Tongue (tissue), 2 donors: ENCODE measurements around the gene PAEP. TPM values are rescaled to one million over a fixed set of nuclear protein-coding genes. Genes with fewer than 3 reads are reported as not detected.
"Not testable (repeated sequence)": the region's sequence is repeated elsewhere in the genome, so short reads cannot be mapped to it uniquely, and the experiment has no call there.

Source experiments
- DNase-seq: peaks from one replicate; pipeline ENCODE4 v3.0.0-alpha.2; 2015
- total RNA-seq: library from RNA; depleted of rRNA; stranded (reverse); fragments of >200 nt; gene quantifications from one replicate; pipeline ENCODE4 v1.2.3, GENCODE V29; 2014

PAEP gene
- not detected for total RNA-seq

- no peak for DNase-seq
These were observed at the start of gene PAEP for GRCh38 chr9:135561391-135562234. PAEP (plus strand) TSS chr9:135561756.

GRCh38 chr9:135512241-135512603 lies 49.3 kb upstream of the PAEP start:
- no peak for DNase-seq

DNA sequence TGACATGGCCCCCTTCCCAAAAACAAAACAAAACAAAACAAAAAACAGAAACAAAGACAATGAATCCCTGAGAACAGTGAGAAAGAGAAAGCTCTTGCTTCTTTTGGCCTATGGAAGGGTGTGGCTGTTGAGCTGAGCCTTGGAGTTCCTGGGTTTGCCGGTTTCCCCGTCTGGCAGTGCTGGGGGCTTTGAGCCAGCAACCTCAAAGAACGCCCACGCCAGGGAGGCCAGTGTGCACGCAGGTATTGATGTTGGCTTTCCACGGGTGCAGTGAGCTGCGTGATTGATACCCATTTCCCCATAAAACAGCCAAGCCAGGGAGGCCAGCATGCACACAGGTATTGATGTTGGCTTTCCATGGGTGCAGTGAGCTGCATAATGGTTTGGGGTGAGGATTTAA lies 48.7 kb upstream of the PAEP start:
- DNase-seq: no peak

DNA sequence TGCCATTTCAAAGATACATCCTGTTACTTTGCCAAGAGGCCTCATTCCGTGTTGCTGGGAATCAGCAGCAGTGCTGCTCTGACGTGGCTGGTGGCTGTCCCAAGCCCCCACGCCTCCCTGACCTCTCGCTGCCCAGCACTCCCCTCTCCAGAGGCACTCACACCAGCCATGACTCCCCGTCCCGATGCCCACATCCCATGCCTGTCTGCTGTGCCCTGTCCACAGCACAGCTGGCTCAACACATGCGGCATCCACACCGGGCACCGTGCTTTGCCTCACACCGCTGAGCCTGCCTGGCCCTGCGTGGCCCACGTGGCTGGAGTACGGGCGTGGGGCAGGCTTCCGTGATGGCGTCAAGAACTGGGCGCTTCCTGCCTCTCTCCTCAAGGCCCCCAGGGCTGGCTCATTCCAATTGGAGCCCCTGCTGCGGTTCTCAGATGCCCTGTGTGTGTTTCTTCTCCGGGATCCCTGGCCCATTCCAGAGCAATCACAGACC lies 48.2 kb upstream of the PAEP start:
- no peak for DNase-seq

DNA sequence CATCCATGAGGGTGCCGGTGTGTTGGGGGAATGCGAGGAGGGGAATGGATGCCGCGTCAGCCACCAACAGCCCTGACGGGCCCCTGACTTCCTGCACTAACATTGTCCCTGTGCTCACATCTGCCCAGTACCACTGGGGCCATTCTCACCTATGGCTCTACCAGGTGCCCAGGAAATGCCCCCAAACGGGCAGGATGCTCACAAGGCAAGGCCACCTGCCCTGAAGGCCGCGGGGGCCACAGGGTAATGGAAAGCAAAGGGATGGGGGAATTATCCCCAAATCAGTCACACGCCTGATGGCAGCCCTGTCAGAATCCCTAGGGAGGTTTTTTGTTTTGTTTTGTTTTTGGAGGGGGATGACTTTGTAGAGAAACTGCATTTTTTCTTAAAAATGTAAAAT lies 47.6 kb upstream of the PAEP start:
- DNase-seq: not testable (repeated sequence)

GRCh38 chr9:135514342-135515082 lies 47.0 kb upstream of the PAEP start:
- DNase-seq: no peak

DNA sequence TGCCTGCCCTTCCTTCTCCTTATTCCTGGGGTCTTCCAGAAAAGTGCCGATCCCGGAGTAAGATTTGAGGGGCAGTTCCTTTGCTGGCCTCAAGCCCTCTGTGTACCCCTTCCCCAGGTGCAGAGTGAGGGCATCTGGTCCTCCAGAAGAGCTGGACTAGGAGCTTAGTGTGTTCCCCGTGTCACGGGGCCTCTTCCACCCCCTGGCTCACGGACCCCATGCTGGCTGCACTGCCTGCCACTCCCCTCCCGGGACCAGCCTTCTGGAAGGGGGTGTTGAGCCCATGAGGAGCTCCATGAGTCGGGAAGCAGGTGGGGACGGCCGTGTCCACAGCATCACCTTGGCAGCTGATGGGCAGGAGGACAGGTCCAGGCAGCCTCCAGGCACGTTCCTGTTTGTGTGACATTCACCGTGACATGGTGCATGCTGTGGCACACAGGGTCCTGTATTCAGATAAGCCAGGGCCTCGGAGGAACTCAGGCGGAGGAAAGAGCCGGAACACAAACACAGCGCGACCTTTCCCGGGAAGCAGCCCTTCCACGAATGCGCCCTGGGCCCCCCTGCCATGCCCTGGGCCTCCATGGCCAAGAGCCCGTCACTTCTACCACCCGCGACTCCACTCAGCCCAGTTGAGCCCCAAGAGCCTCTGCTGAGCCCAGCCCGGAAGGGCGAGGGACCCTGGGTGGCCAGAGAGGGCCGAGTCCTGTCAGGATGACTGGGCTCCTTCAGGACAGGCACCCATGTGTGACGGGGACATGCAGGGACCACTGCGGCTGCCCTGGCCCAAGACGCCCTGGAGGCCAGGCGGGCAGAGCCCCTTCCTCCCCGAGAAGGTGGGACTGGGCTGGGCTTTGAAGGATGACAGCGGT lies 46.2 kb upstream of the PAEP start:
- DNase-seq: no peak

GRCh38 chr9:135516132-135516860 lies 45.3 kb upstream of the PAEP start:
- DNase-seq: no peak

- no peak for DNase-seq
These were observed 44.1 kb upstream of the PAEP start for GRCh38 chr9:135517407-135517822.

DNA sequence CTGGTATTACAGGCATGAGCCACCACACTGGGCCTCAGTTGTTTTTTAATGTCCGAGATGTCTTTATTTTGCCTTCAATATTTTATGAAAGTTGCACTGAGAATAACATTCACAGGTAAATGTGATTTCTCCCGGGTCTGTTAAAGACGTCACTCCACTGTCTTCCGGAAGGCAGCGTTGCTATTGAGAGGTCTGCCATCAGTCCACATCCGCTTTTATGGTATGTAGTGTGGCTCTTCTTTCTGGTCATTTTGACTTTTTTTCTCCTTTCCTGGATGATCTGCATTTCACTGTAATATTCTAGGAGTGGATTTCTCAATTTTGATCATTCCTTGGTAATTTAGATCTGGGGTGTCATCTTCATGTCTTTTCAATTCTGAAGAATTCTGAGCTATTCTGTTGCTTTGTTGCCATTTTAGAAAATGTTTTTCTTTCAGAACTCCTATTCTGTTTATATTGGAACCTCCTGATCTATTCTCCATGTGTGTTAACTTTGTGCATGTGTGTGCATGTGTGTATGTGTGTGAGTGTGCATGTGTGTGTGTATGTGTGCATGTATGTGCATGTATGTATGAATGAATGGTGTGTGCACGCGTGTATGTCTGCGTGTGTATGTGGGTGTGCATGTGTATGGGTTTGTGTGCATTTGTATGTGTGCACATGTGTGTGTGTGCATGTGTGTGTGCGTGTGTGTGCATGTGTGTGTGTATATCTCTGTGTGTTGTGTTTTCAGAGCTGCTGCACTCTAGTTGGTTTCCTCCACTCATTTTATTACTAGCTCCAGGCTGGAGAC lies 42.2 kb upstream of the PAEP start:
- DNase-seq: no peak

- no peak for DNase-seq
These were observed 40.5 kb upstream of the PAEP start, which contains the start of gene LCN1 for GRCh38 chr9:135520916-135521607. LCN1 (plus strand) TSS chr9:135521440; CDS start chr9:135521498, 58 bp downstream.

- DNase-seq: no peak
These were observed 39.9 kb upstream of the PAEP start for GRCh38 chr9:135521608-135522095.

GRCh38 chr9:135522137-135522877 lies 39.2 kb upstream of the PAEP start:
- DNase-seq: no peak

- DNase-seq: no peak
These were observed 38.6 kb upstream of the PAEP start for GRCh38 chr9:135522931-135523330.

- no peak for DNase-seq
These were observed 37.9 kb upstream of the PAEP start for GRCh38 chr9:135523521-135524129.

DNA sequence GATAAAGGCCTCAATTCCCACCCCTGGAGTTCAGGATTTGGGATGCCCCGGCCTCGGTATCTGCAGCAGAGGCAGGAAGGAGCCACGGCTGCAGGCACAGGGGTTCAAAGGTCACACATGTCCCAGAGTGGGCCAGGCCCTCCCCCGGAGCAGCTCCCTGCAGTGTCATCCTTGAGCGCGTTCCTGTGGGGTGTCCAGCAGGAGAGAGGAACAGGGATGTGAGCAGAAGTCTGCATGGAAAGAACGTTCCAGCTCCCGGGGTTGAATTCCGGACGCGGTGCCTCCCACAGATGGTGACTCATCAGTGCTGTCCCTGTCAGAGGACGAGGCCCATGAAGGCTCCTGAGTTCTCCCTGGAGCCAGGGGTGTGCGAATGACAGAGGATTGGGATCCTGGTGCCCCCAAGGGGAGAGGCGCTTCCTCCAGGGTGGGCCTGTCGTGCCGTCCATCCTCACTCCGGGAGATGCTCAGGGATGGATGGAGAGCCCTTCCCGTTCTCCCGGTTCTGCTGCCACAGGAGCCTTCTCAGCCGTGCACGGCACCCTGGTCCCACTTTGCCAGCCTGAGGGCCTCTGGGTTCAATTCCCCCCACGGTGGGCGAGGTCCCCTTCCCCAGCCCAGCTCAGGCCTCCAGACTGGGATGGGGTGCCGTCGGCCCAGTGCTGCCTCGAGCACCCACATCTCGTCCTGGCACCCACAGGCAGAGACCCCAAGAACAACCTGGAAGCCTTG lies 37.3 kb upstream of the PAEP start:
- no peak for DNase-seq

- DNase-seq: no peak
These were observed 36.1 kb upstream of the PAEP start for GRCh38 chr9:135525241-135526088.
